SHP77 (cell line): ENCODE data around the gene TMEM184A.

Experiments
- DNase-seq, 2 experiments: peaks; one replicate each; lab custom pipeline; 2025; lab: John Stamatoyannopoulos, UW

Gene TMEM184A

DNA sequence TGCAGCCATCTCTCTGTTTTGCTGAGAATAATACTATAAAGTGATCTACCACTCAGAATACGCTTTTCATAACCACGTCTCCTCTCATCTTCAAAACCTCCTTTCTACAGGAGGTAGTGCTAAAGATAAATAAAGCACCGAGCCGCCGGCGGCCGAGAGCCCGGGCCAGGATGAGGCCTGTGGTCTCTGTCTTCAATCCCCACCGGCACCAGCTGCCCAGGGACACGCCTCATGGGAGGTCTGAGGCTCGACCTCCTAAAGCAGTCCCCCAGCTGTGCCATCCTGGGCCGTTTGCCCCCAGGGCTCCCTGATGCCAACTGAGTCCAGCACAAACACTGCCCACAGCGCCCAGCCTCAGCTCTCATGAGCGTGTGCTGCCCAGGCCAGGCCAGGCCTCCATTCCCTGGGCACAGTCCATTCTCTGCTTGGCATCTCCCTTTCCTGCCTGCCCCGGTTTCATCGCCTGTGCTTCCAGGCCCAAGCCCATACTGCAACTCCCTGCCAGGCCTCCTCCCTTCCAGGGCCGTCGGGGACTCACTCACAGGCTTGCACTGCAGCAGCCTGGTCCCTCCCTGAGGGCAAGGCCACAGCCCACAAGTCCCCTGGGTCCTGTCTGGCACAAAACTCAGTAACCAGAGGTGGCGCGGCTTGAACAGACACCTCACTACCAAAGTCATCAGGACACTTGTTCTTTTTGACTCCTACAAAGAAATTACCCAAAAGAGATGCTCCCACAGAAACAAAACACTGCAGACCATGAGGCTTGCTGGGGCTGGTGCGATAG is 54.3 kb downstream of the TMEM184A start:
- DNase-seq = no peak

DNA sequence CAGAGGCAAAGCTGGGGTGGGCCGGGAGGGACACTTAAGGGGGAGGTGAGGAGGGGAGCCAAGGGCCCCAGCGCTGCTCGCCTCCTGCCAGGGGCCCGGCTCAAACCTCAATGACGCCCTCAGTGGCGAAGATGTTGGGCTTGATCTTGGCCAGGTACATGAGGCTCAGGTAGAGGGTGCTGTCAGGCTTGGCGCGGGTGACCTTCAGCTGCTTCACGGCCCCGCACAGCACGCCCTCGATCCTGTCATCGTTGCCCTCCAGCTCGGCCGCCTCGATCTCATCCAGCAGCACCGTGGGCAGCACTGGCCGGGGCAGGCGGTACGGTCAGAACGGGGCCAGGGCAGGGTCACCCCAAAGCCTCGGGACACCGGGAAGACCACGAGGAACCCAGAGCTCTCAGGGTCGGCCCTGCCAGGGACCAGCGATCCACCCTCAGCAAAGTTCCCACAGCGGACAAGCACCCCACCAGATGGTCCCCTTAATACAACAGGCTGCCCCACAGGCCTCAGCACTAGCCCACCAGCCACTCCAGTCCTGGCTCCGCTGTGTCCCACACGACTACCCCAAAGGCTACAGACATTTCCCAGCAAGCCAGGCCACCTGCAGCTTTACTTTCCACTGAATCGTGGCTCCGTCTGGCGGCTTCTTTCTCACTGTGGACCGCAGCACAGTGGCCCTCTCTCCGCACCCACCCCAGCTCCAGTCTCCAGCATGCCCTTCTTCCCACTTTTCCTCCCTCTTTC is 55.8 kb downstream of the TMEM184A start:
- DNase-seq = no peak

DNA sequence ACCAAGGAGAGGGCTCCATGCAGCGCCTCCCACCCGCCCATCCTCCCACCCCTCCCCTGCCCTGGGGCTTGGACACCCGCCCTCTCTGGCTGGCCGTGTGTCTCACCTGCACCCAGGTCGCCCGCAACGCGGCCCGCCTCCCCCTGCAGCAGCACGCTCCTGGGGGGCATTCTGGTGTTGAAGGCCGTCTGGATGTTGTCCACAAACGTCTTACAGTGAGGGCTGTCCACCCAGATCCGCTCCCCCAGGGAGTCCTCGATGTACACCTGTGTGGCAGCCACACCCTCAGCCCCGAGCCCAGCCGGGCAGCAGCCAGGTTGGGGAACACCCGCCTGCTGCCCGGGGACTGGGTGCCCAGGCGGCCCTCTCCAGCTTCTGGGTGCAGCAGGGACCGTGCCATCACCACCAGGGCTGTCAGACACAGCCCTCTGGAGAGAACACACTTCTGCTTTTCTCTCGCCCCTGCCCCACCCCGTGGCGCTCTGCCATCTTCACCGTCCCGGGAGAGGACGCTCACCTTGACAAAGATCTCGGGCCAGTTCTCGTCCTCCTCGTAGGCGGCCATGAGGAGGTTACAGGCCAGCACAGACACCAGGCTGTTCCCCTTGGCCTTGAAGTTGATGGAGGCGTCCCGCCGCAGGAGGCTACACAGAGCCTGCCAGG is 56.5 kb downstream of the TMEM184A start:
- DNase-seq = no peak

DNA sequence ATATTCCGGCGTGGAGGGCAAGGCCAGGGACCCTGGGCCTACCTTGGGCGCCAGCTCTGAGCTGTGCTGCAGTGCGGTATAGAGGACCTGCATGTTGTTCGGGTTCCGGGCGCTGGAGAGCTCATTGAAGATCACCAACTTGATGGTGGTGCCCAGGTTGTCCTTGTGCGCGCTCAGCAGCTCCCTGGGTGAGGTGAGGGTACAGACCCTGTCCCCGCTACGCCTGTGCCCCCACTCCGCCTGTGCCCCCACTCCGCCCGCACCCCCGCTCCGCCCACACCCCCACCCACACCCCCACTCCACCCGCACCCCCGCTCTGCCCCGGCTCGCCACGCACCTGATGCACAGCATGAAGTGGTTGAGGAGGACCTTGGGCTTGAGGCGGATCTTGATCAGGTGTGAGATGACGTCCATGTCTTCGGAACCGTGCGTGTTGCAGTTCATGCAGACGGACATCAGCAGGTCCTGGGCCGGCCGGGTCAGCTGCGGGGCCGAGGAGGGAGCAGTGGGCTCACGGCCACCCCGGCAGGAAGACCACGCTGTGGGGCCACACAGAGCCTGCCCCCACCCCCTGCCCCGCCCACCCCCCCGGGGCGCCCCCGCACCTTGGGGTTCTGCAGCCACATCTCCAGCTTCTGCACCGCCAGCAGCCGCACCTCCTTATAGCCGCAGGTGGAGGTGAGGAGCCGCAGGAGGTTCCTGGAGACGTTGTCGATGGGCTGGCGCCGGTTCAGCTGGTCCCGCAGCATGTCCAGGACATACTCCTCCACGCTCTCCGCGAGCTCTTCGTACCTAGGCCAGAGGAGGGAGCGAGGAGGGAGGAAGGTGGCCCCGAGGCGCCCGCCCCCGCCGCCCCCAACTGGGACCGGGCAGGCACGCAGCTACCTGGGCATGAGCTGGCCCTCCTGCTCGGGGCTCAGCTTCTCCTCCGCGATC is 57.4 kb downstream of the TMEM184A start:
- DNase-seq = no peak

DNA sequence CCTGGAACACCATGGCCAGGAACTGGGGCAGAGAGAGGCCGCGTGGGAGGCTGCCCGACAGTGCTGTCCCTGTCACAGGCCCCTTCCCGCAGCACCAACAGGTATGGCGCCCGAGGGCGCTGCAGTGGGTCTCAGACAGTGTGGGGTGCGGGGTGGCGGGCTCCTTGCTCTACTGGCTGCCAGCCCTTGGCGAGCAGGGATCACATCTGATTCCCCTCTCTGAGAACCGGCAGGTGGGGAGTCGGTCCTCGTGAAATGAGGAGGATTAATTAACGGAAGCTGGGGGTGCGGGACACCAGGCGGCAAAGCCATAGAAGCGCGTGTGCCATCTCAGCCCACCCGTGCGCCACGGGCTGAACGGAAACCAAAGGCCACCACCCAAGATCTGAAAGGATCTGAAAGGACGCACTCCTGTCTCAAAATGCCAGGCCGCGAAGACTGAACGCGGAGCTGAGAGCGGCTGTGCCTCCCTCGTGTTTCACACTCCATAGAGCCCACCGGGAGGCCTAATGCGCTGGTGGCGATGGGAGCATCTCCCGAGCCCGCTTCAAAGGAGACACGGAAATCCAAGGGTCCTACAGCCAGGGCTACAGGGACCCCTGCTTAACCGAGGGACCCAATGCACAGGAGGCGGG is 58.6 kb downstream of the TMEM184A start:
- DNase-seq = no peak

DNA sequence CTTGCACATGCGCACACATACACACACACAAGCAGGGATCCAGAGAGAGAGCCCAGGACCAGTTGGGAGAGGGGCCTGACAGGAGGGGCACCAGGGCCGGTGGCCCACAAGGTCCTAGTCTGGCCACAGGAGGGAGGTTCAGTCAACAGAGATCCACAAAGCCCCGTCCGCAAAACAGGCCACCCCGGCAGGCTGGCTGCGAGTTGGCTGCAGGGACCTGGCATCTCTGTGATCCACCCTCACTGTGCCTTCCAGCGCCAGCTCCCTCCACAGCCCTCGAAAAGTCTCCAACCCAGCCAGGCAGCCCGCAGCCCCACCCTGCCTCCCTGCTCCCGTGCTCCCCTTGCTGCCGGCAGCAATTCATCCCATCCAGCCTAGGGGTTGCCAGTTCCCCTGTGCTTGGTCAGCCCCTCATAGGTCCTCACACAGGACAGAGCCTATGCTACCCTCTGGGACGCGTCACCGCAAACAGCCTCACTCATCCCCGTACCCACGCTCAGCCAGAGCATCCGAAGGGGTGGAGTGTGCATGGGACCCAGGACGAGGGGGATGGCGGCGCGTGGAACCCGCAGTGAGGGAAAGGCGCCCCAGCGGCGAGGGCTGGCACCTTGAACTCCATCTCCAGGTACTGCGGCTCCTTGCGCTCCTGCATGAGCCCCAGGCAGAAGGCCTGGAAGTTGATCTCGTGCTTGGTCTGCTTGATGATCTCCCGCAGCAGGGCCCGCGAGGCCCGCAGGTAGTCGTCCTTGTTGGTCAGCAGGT is 59.3 kb downstream of the TMEM184A start:
- DNase-seq = no peak

DNA sequence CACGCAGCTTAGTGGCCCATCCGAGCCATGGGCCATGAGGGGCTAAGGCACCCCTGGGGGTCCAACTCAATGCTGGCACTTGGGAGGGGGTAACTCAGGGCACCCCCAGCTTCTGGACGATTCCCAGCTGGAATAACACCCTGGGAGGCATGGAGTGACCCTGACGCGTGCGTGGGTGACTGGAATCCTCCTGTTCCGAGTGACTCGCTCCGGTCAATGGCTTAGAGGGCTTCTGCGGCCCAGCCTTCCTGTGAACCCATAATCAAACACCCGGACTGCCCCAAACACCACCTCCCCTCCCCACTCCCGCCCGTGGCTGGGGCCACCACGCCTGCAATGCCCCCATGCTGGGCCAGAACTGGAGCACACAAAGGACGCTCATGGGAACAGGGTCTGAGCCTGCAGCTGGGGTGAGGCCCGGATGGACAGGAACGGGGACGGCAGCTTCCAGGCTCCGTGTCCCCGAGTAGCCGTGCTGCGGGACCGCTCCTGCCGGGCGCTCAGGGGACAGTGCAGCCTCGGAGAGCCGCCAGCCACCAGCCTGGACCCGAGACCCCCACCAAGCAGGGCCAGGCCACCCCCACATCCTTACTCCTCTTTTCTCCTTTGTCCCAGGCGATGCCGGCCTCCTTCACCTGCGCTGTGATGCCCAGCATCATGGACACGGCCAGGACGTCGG is 60.3 kb downstream of the TMEM184A start:
- no peak for DNase-seq

DNA sequence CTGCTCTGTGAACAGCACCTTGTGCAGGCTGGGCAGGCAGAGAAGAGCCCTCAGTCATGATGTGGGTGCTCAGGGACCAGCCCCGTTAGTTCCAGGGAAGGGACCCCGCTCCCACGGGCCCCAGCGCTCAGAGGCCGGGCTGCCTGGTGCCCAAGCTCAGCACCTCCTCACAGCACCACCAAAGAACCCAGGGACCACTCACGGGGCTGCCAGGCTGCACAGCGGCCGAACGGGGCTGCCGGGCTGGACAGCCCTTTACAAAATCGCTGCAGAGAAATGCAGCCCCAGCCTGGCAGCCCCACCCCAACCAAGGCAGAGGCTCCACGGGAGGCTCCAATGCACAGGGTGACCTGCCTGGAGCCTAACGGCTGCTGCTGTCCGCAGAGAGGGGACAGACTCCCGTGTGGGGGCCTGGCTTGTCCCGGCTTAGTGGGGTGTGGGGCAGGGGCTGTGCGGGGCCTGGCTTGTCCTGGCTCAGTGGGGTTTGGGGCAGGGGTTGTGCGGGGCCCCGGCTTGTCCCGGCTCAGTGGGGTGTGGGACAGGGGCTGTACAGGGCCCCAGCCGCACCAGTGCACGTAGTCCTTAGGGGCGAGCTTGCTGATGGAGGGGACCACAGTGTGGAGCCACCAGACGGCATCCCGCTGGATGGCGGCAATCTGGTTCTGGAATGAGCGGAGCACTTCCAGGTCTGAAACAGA is 61.0 kb downstream of the TMEM184A start:
- DNase-seq = no peak

DNA sequence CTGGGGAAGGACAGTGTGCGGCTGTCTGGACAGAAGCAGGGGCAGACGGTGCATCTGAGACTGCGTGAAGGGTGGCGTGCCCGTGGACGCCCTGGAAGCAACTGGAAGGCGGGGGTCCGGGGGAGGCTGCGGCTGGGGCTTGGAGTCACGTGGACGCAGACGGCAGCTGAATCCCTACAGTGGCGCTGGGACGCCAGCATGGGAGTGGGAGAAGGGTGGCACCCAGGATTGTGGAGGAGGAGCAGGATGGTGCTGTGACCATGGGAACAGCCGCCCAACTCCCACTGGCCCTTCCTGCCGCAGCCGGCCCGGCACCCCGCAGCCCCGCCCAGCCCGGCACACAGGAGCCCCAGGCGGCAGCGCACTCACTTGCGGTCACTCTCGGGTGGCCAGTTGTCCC is 61.6 kb downstream of the TMEM184A start:
- no peak for DNase-seq

DNA sequence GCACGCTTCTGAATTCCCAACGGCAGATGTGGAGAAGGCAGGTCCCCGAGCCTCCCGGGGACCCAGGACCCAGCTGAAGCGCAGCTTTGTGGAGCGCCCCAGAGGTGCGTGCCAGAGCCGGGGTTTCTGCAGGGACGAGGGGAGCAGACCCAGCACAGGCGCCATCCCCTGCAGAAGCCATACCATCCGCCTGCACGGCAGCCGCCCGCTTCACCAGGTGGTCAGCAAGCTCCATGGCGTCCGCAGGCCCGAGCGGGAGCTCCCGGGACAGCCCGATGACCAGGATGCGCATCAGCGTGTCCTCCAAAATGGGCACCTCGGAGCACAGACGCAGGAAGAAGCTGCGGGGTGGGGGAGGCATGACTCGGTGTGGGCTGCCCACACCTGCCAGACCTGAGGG is 62.4 kb downstream of the TMEM184A start:
- no peak for DNase-seq

DNA sequence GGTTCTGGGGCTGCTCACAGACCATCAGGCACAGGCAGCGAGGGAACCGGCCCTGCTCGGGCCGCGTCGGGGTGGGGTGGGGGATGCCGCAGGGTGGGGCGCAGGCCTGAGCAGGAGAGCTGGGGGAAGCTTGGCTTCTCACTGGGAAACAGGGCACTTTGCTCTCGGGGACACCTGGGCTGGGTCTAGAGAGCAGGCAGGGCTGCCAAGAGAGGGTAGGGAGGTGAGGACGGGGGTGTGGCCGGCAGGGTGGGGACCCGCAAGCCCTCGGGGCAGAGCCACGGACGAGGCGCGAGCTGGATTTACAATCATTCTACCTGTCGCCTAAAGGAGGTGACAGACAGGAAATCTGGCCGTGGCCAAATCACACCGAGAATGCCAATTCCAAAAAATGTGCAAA is 62.9 kb downstream of the TMEM184A start:
- DNase-seq = no peak

DNA sequence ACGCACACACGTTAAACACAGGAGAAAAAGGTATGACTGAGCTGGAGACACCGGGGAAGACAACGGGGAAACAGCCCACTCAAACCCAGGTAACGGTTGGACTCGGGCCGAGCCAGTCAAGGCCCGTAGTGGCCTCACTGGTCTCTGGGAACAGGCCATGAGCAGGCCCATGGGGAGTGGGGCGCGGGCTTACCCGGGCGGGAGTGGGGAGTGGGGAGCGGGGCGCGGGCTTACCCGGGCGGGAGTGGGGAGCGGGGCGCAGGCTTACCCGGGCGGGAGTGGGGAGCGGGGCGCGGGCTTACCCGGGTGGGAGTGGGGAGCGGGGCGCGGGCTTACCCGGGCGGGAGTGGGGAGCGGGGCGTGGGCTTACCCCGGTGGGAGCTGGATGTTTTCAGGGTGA is 63.4 kb downstream of the TMEM184A start:
- no peak for DNase-seq
